ENCODE measurements around the gene ALDH1A2.

The ALDH1A2 gene

DNA sequence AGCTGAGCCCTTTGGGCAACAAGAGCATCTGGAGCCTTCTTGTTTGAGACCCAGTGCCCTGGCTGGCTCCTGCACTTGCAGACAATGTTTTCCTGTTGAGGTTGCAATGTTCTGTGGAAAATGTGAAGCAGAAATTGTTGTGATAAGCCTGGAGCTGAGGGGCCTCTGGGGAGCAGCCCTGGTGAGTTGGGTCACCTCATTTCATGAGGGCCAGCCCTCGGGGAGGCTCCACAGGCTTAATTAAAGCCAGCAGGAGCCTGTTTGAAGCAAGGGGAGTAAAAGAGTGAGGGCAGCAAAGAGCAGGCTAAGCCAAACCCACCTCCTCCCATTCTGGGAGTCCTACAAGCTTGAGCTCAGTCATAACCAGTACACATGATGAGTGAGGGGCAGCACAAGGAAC, 154.3 kb downstream of the ALDH1A2 start:
- peak; percentile 20 for DNase-seq (ENCODE audit: low read depth)
- H3K4me3 ChIP-seq (ENCODE audit: low read depth, low read length): no peak overlapping the region
- no peak for TF ChIP-seq CTCF (conservative IDR thresholded peaks at IDR 0.05; ENCODE audit: low read depth, low read length)

- DNase-seq (ENCODE audit: low read depth): no peak
- TF ChIP-seq CTCF (conservative IDR thresholded peaks at IDR 0.05; ENCODE audit: low read depth, low read length): no peak
- H3K4me3 ChIP-seq (ENCODE audit: low read depth, low read length): no peak overlapping the region
Measured at GRCh38 chr15:57910672-57911071, 154.8 kb downstream of the ALDH1A2 start.

GRCh38 chr15:57909388-57909787, 156.1 kb downstream of the ALDH1A2 start:
- H3K4me3 ChIP-seq (ENCODE audit: low read depth, low read length): no peak overlapping the region
- no peak for DNase-seq (ENCODE audit: low read depth)
- TF ChIP-seq CTCF (conservative IDR thresholded peaks at IDR 0.05; ENCODE audit: low read depth, low read length): no peak

DNA sequence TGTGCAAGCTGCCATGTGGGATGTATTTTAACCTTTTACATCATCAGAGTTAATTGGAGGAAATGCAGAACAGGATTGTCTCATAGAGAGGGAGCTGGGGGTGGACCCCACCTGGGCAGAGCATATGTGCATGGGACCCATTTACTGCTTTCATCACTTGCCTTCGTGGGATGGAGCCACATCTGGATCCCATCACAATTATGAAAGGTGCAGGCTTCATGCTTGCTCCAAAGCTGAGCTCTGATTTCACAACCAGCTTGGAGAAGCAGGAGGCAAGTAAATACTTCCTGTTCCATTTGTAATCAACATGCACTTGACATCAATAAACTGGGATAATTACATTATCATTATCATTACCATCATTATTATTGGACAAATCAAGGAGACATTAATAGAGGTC, 161.9 kb downstream of the ALDH1A2 start:
- H3K4me3 ChIP-seq (ENCODE audit: low read depth, low read length): no peak overlapping the region
- DNase-seq (ENCODE audit: low read depth): no peak
- no peak for TF ChIP-seq CTCF (conservative IDR thresholded peaks at IDR 0.05; ENCODE audit: low read depth, low read length)

All from choroid plexus epithelial cell (primary cell).